Smooth muscle cell (in vitro differentiated cells): ENCODE data around the gene REV3L. TPM values are rescaled to one million over a fixed set of nuclear protein-coding genes. Genes with fewer than 3 reads are reported as not detected.

Experiments used
- DNase-seq: peaks from one replicate; lab custom pipeline; 2025; ENCODE audit not compliant: unreplicated experiment; lab: John Stamatoyannopoulos, UW
- H2AFZ ChIP-seq: fragments of 200-600 bp; sonication (generic); 2 replicates; pipeline ENCODE4 v1.6.0; 2016; ENCODE audit warnings: antibody characterized with exemption, low read depth, mild to moderate bottlenecking
- H3F3A ChIP-seq: fragments of 200-600 bp; sonication (generic); 2 replicates; pipeline ENCODE4 v1.6.0; 2017; ENCODE audit warnings: antibody characterized with exemption, low read depth
- H3K27ac ChIP-seq: fragments of 200-600 bp; sonication (generic); 2 replicates; pipeline ENCODE4 v1.5.1; 2016; ENCODE audit warnings: low read depth, mild to moderate bottlenecking
- H3K27me3 ChIP-seq: fragments of 200-600 bp; sonication (generic); 2 replicates; pipeline ENCODE4 v1.6.1; 2016; ENCODE audit warnings: low read depth, mild to moderate bottlenecking
- H3K36me3 ChIP-seq: fragments of 200-600 bp; sonication (generic); 2 replicates; pipeline ENCODE4 v1.5.1; 2016; ENCODE audit warnings: low read depth
- H3K4me1 ChIP-seq: fragments of 200-600 bp; sonication (generic); 2 replicates; pipeline ENCODE4 v1.5.1; 2016; ENCODE audit warnings: low read depth
- H3K4me2 ChIP-seq: fragments of 200-600 bp; sonication (generic); 2 replicates; pipeline ENCODE4 v1.6.0; 2016; ENCODE audit warnings: mild to moderate bottlenecking
- H3K4me3 ChIP-seq: fragments of 200-600 bp; sonication (generic); 2 replicates; pipeline ENCODE4 v1.5.1; 2016; ENCODE audit warnings: mild to moderate bottlenecking
- H3K79me2 ChIP-seq: fragments of 200-600 bp; sonication (generic); 2 replicates; pipeline ENCODE4 v1.6.0; 2016; ENCODE audit warnings: low read depth, mild to moderate bottlenecking
- H3K9ac ChIP-seq: fragments of 200-600 bp; sonication (generic); 2 replicates; pipeline ENCODE4 v1.6.0; 2016; ENCODE audit warnings: low read depth
- H3K9me3 ChIP-seq: fragments of 200-600 bp; sonication (generic); replicated peaks from 2 replicates; pipeline ENCODE4 v1.5.1; 2016; ENCODE audit warnings: low read depth
- H4K20me1 ChIP-seq: fragments of 200-600 bp; sonication (generic); 2 replicates; pipeline ENCODE4 v1.6.0; 2016; ENCODE audit warnings: low read depth
- CTCF ChIP-seq: fragments of 200-600 bp; sonication (generic); IDR thresholded peaks from 2 replicates; pipeline ENCODE4 v1.5.1; 2017; ENCODE audit warnings: borderline replicate concordance, mild to moderate bottlenecking, antibody characterized with exemption; ENCODE audit not compliant: insufficient read depth, poor library complexity, severe bottlenecking
- WGBS: methylation state at CpG from one replicate; pipeline ENCODE4 v1.1.7; 2016; ENCODE audit warnings: low lambda C conversion rate; 5-methylcytosine and 5-hydroxymethylcytosine counted together
- polyA plus RNA-seq: library from polyadenylated mRNA; unstranded; fragments of >200 nt; fragmentation: Nextera tagmentation; extraction: Ambion mirVana; gene quantifications from 2 replicates; pipeline ENCODE4 v1.2.1, GENCODE V29; 2016
- total RNA-seq: library from RNA; depleted of rRNA; stranded (reverse); fragments of >200 nt; gene quantifications from 2 replicates; pipeline ENCODE4 v1.2.3, GENCODE V29; 2014

Gene REV3L
- total and polyA plus RNA-seq, 2 experiments from 2014 or later = 6.9 to 19.8 TPM

GRCh38 chr6:111472933-111473435 lies 10.0 kb downstream of the REV3L start:
- 97% methylated on average over 2 of the region's 2 CpGs for WGBS
- Histone ChIP-seq H2AFZ (no peak overlapping the region), H3K4me2 (no peak overlapping the region), H3K36me3 (no peaks in the 10 kb centered on the region), H3K9me3 (no peaks in the 10 kb centered on the region), H3K4me3 (no peak overlapping the region), H4K20me1 (peaks cover 53% of the 10 kb centered on the region), H3K9ac (no peak overlapping the region), H3K27me3 (no peaks in the 10 kb centered on the region), H3K27ac (no peak overlapping the region), H3K79me2 (peaks cover 59% of the 10 kb centered on the region), H3F3A (no peaks in the 10 kb centered on the region), H3K4me1 (peaks cover 8% of the 10 kb centered on the region)
- DNase-seq = no peak
- TF ChIP-seq CTCF = no peak

- Histone ChIP-seq H3K4me2 (no peak overlapping the region), H3K4me3 (no peak overlapping the region), H3K4me1 (no peaks in the 10 kb centered on the region), H3K36me3 (no peaks in the 10 kb centered on the region), H3K27me3 (no peaks in the 10 kb centered on the region), H3K9me3 (no peaks in the 10 kb centered on the region), H4K20me1 (peaks cover 48% of the 10 kb centered on the region), H3K9ac (no peak overlapping the region), H2AFZ (no peak overlapping the region), H3K27ac (no peak overlapping the region), H3F3A (no peaks in the 10 kb centered on the region), H3K79me2 (peaks cover 54% of the 10 kb centered on the region)
- 86% methylated on average over 1 of the region's 1 CpG for WGBS
- DNase-seq = no peak
- TF ChIP-seq CTCF = no peak
Measured at GRCh38 chr6:111471958-111472357, 11.1 kb downstream of the REV3L start.

- Histone ChIP-seq H3K9ac (no peak overlapping the region), H2AFZ (no peak overlapping the region), H3K36me3 (no peaks in the 10 kb centered on the region), H3K4me2 (no peak overlapping the region), H3F3A (no peaks in the 10 kb centered on the region), H3K4me3 (no peak overlapping the region), H3K4me1 (no peaks in the 10 kb centered on the region), H3K79me2 (peaks cover 50% of the 10 kb centered on the region), H3K9me3 (no peaks in the 10 kb centered on the region), H3K27me3 (no peaks in the 10 kb centered on the region), H4K20me1 (peaks cover 44% of the 10 kb centered on the region), H3K27ac (no peak overlapping the region)
- TF ChIP-seq CTCF = no peak
- no peak for DNase-seq
- WGBS = 55% methylated on average over 1 of the region's 1 CpG
Measured at GRCh38 chr6:111471533-111471932, 11.5 kb downstream of the REV3L start.

- Histone ChIP-seq H3K4me3 (no peak overlapping the region), H3F3A (no peaks in the 10 kb centered on the region), H3K27me3 (no peaks in the 10 kb centered on the region), H3K9me3 (no peaks in the 10 kb centered on the region), H2AFZ (no peak overlapping the region), H3K27ac (no peak overlapping the region), H3K4me2 (no peak overlapping the region), H3K79me2 (peaks cover 44% of the 10 kb centered on the region), H3K36me3 (no peaks in the 10 kb centered on the region), H3K9ac (no peak overlapping the region), H4K20me1 (peaks cover 38% of the 10 kb centered on the region), H3K4me1 (no peaks in the 10 kb centered on the region)
- DNase-seq = no peak
- TF ChIP-seq CTCF = no peak
- WGBS = 84% methylated on average over 2 of the region's 2 CpGs
Measured at GRCh38 chr6:111470991-111471390, 12.0 kb downstream of the REV3L start.
